ENCODE measurements around the gene CYP2W1.

- TF ChIP-seq POLR2A (IDR thresholded peaks at IDR 0.05) = no peak
- no peak for TF ChIP-seq CTCF (IDR thresholded peaks at IDR 0.05)
These were observed 20.4 kb upstream of the CYP2W1 start for GRCh38 chr7:962401-963081.
